ENCODE results near the gene WDR74. TPM values are rescaled to one million over a fixed set of nuclear protein-coding genes. Genes with fewer than 3 reads are reported as not detected.

WDR74 gene
- total and polyA plus RNA-seq, 2 of the 13 experiments (the other 11 are each of a cell fraction or from before 2014, with no cell fraction given) = 77.0 to 83.3 TPM

DNA sequence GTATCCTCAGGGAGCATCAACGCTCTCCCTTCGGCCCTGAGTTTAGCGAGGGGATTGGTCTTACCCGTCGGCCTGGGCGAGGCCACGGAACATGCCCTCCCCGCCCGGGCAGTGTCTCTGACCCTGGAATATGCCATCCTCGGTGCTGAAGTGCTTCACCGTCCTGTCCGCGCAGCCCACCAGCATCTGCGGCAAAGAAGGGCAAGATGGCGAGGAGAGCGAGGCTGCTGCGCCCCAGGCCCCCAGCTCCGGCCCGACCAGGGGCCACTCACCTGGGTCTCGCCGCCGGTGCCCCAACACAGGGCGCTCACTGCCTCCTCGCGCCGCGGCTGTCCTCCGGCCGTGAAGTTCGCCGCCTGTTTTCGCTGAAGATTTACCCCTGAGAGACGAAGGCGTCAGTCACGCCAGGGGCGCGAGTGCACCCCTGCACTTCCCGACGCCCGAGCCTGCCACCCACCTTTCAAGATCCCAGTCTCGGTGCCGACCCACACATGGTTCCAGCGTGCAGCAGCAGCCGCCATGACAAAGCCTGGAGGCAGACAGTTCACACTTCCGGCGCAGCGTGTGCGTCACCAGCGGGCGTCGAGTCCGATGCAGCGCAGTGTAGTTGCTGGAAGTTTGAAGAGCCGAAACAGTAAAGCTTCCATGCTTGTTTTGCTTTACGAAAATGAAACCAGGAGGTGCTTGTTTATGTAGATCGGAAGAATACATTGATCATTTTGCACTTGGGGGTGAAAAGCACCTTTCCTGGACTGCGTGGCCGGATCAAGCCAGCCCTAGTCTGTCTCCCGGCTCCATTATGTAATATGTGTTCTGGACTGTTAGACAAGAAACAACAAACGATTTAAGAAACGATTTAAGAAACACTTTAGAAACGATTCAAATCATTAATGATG lies at the start of gene WDR74 (continued):
- TF ChIP-seq, protein P1, sequence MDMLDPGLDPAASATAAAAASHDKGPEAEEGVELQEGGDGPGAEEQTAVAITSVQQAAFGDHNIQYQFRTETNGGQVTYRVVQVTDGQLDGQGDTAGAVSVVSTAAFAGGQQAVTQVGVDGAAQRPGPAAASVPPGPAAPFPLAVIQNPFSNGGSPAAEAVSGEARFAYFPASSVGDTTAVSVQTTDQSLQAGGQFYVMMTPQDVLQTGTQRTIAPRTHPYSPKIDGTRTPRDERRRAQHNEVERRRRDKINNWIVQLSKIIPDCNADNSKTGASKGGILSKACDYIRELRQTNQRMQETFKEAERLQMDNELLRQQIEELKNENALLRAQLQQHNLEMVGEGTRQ (IDR thresholded peaks at IDR 0.05; ENCODE audit: low read depth, low read length) = no peak
- TF ChIP-seq, protein P1 (CRISPR knock-in tag; IDR thresholded peaks at IDR 0.05; ENCODE audit: borderline replicate concordance) = peak; percentile 27; the same call in 1 of the 2 replicates
- TF ChIP-seq, protein P2, sequence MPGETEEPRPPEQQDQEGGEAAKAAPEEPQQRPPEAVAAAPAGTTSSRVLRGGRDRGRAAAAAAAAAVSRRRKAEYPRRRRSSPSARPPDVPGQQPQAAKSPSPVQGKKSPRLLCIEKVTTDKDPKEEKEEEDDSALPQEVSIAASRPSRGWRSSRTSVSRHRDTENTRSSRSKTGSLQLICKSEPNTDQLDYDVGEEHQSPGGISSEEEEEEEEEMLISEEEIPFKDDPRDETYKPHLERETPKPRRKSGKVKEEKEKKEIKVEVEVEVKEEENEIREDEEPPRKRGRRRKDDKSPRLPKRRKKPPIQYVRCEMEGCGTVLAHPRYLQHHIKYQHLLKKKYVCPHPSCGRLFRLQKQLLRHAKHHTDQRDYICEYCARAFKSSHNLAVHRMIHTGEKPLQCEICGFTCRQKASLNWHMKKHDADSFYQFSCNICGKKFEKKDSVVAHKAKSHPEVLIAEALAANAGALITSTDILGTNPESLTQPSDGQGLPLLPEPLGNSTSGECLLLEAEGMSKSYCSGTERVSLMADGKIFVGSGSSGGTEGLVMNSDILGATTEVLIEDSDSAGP (CRISPR knock-in tag; IDR thresholded peaks at IDR 0.05; ENCODE audit: borderline replicate concordance) = peak; percentile 89
- TF ChIP-seq ZNF350 (CRISPR knock-in tag; IDR thresholded peaks at IDR 0.05; ENCODE audit: borderline replicate concordance, low read depth) = peak; percentile 90; the same call in 1 of the 2 replicates
- TF ChIP-seq ZNF441 (CRISPR knock-in tag; IDR thresholded peaks at IDR 0.05; ENCODE audit: borderline replicate concordance) = no peak
- no peak for TF ChIP-seq ZNF792 (CRISPR knock-in tag; IDR thresholded peaks at IDR 0.05)
- TF ChIP-seq, protein P3, sequence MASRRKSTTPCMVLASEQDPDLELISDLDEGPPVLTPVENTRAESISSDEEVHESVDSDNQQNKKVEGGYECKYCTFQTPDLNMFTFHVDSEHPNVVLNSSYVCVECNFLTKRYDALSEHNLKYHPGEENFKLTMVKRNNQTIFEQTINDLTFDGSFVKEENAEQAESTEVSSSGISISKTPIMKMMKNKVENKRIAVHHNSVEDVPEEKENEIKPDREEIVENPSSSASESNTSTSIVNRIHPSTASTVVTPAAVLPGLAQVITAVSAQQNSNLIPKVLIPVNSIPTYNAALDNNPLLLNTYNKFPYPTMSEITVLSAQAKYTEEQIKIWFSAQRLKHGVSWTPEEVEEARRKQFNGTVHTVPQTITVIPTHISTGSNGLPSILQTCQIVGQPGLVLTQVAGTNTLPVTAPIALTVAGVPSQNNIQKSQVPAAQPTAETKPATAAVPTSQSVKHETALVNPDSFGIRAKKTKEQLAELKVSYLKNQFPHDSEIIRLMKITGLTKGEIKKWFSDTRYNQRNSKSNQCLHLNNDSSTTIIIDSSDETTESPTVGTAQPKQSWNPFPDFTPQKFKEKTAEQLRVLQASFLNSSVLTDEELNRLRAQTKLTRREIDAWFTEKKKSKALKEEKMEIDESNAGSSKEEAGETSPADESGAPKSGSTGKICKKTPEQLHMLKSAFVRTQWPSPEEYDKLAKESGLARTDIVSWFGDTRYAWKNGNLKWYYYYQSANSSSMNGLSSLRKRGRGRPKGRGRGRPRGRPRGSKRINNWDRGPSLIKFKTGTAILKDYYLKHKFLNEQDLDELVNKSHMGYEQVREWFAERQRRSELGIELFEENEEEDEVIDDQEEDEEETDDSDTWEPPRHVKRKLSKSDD (CRISPR knock-in tag; IDR thresholded peaks at IDR 0.05; ENCODE audit: low read depth) = peak; percentile 97
- TF ChIP-seq, protein P4, sequence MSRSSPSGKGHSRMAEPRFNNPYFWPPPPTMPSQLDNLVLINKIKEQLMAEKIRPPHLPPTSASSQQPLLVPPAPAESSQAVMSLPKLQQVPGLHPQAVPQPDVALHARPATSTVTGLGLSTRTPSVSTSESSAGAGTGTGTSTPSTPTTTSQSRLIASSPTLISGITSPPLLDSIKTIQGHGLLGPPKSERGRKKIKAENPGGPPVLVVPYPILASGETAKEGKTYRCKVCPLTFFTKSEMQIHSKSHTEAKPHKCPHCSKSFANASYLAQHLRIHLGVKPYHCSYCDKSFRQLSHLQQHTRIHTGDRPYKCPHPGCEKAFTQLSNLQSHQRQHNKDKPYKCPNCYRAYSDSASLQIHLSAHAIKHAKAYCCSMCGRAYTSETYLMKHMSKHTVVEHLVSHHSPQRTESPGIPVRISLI (CRISPR knock-in tag; IDR thresholded peaks at IDR 0.05; ENCODE audit: borderline replicate concordance) = peak; percentile 54
- TF ChIP-seq, protein P5, sequence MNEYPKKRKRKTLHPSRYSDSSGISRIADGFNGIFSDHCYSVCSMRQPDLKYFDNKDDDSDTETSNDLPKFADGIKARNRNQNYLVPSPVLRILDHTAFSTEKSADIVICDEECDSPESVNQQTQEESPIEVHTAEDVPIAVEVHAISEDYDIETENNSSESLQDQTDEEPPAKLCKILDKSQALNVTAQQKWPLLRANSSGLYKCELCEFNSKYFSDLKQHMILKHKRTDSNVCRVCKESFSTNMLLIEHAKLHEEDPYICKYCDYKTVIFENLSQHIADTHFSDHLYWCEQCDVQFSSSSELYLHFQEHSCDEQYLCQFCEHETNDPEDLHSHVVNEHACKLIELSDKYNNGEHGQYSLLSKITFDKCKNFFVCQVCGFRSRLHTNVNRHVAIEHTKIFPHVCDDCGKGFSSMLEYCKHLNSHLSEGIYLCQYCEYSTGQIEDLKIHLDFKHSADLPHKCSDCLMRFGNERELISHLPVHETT (CRISPR knock-in tag; conservative IDR thresholded peaks at IDR 0.05) = 0 out of 2 replicates have a peak, but pooled peaks have one; percentile 39
- peak; percentile 55; the same call in 1 of the 2 replicates for TF ChIP-seq ZFP90 (CRISPR knock-in tag; IDR thresholded peaks at IDR 0.05; ENCODE audit: borderline replicate concordance)
- peak; percentile 69 for TF ChIP-seq ZNF333 (CRISPR knock-in tag; IDR thresholded peaks at IDR 0.05; ENCODE audit: borderline replicate concordance)
- no peak for TF ChIP-seq ZSCAN12 (CRISPR knock-in tag; IDR thresholded peaks at IDR 0.05)
- TF ChIP-seq, protein P6, sequence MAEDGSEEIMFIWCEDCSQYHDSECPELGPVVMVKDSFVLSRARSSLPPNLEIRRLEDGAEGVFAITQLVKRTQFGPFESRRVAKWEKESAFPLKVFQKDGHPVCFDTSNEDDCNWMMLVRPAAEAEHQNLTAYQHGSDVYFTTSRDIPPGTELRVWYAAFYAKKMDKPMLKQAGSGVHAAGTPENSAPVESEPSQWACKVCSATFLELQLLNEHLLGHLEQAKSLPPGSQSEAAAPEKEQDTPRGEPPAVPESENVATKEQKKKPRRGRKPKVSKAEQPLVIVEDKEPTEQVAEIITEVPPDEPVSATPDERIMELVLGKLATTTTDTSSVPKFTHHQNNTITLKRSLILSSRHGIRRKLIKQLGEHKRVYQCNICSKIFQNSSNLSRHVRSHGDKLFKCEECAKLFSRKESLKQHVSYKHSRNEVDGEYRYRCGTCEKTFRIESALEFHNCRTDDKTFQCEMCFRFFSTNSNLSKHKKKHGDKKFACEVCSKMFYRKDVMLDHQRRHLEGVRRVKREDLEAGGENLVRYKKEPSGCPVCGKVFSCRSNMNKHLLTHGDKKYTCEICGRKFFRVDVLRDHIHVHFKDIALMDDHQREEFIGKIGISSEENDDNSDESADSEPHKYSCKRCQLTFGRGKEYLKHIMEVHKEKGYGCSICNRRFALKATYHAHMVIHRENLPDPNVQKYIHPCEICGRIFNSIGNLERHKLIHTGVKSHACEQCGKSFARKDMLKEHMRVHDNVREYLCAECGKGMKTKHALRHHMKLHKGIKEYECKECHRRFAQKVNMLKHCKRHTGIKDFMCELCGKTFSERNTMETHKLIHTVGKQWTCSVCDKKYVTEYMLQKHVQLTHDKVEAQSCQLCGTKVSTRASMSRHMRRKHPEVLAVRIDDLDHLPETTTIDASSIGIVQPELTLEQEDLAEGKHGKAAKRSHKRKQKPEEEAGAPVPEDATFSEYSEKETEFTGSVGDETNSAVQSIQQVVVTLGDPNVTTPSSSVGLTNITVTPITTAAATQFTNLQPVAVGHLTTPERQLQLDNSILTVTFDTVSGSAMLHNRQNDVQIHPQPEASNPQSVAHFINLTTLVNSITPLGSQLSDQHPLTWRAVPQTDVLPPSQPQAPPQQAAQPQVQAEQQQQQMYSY (CRISPR knock-in tag; IDR thresholded peaks at IDR 0.05) = no peak

Measured in HepG2 (cell line).